ENCODE results near the gene SBNO2. TPM values are rescaled to one million over a fixed set of nuclear protein-coding genes. Genes with fewer than 3 reads are reported as not detected.

The SBNO2 gene
- total RNA-seq, 1 experiment from 2014 or later: 46.3 TPM

DNA sequence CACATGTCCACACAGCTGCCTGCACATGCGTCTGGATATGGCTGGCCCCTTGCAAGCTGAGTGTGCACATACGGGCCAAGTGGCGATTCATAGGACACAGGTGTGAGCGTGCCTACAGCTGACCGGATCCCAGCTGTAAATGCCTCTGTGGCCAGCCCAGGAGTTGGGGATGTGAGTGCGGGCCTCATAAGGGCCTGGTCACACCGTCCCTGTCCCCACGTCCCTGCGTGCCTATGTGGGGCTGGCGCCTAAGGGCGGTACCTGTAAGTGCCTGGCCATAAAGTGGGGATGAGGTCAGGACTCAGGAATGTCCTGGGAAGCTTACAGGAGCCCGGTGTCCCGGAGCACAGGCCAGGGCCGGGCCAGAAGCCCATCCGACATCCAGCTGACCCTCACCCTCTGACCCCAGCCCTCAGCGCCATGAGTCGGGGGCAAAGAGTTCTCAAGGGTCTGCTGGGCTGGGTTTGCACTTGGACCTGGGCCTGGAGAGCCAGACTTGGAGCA, 108.4 kb downstream of the SBNO2 start:
- Histone ChIP-seq H3K23ac (ENCODE audit: insufficient read length, low read depth, low read length) (no peak overlapping the region), H3K14ac (ENCODE audit: insufficient read depth, low read length) (peak overlapping the region; percentile 22; the same call in 1 of the 2 replicates), H2BK15ac (ENCODE audit: low read depth, low read length) (no peak overlapping the region), H3K27me3 (ENCODE audit: insufficient read depth, low read length) (no peaks in the 10 kb centered on the region; the same call in 1 of the 2 replicates), H2AK5ac (ENCODE audit: insufficient read length, low read length) (no peak overlapping the region), H3K4me1 (ENCODE audit: insufficient read depth, low read length) (peaks cover 5% of the 10 kb centered on the region; the same call in 1 of the 2 replicates), H4K5ac (ENCODE audit: insufficient read length, low read depth, low read length) (no peak overlapping the region), H3K56ac (ENCODE audit: insufficient read length, low read depth, low read length) (no peak overlapping the region), H4K91ac (ENCODE audit: insufficient read length, low read depth, low read length) (no peak overlapping the region), H4K20me1 (ENCODE audit: control insufficient read depth, insufficient read depth, insufficient read length) (no peaks in the 10 kb centered on the region), H3T11ph (ENCODE audit: low read length) (no peak overlapping the region), H3K79me2 (ENCODE audit: insufficient read depth, low read length) (no peaks in the 10 kb centered on the region), H3K4ac (ENCODE audit: low read depth, low read length) (no peak overlapping the region), H3K18ac (ENCODE audit: insufficient read length, low read depth, low read length) (no peak overlapping the region), H3K23me2 (ENCODE audit: insufficient read length, low read depth, low read length, poor library complexity, severe bottlenecking) (peaks cover 22% of the 10 kb centered on the region), H2AFZ (ENCODE audit: low read length) (no peak overlapping the region), H3K9me3 (ENCODE audit: control insufficient read depth, low read depth, low read length) (no peaks in the 10 kb centered on the region), H4K8ac (replicated peaks; ENCODE audit: insufficient read length, low read depth, low read length) (no peak overlapping the region), H2BK120ac (ENCODE audit: low read depth, low read length, poor library complexity, severe bottlenecking) (no peak overlapping the region), H3K79me1 (ENCODE audit: insufficient read depth, low read depth, low read length, poor library complexity, severe bottlenecking) (no peaks in the 10 kb centered on the region), H3K4me2 (ENCODE audit: insufficient read depth, insufficient read length, low read length) (peak overlapping the region; percentile 23), H2BK5ac (ENCODE audit: insufficient read length, low read length) (no peak overlapping the region), H3K9ac (ENCODE audit: extremely low read depth, insufficient read length, low read length) (no peak overlapping the region), H3K27ac (ENCODE audit: insufficient read length, low read depth, low read length) (no peak overlapping the region), H2BK20ac (ENCODE audit: low read depth, low read length, poor library complexity, severe bottlenecking) (no peak overlapping the region), H2BK12ac (ENCODE audit: insufficient read length, low read depth, low read length) (no peak overlapping the region)
- Mint-ChIP-seq H3K4me3 (peak overlapping the region; percentile 39 to 80; a peak in 3 of 5 replicates), H3K9me3 (no peaks in the 10 kb centered on the region), H3K27ac (no peak overlapping the region), H3K36me3 (ENCODE audit: insufficient read depth in 1 of 3, low read depth in 3 of 3) (peaks cover 0 to 2% (median 0%) of the 10 kb centered on the region in 3 experiments; a peak in 1 of 7 replicates), H3K4me1 (peaks cover 11 to 35% of the 10 kb centered on the region in 2 experiments), H3K27me3 (ENCODE audit: low read depth) (peaks cover 39% of the 10 kb centered on the region)
- TF ChIP-seq, protein P1, sequence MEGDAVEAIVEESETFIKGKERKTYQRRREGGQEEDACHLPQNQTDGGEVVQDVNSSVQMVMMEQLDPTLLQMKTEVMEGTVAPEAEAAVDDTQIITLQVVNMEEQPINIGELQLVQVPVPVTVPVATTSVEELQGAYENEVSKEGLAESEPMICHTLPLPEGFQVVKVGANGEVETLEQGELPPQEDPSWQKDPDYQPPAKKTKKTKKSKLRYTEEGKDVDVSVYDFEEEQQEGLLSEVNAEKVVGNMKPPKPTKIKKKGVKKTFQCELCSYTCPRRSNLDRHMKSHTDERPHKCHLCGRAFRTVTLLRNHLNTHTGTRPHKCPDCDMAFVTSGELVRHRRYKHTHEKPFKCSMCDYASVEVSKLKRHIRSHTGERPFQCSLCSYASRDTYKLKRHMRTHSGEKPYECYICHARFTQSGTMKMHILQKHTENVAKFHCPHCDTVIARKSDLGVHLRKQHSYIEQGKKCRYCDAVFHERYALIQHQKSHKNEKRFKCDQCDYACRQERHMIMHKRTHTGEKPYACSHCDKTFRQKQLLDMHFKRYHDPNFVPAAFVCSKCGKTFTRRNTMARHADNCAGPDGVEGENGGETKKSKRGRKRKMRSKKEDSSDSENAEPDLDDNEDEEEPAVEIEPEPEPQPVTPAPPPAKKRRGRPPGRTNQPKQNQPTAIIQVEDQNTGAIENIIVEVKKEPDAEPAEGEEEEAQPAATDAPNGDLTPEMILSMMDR (conservative IDR thresholded peaks at IDR 0.05): no peak
- no CpG with 5 or more reads among the region's 17 CpGs for whole genome bisulfite sequencing (ENCODE audit: extremely low coverage, insufficient read length, low lambda C conversion rate)
- DNase-seq: no peak
